GM12891 (cell line): ENCODE data around the gene IFNA16.

Experiments
- POLR2A ChIP-seq: IDR thresholded peaks from 2 replicates; pipeline ENCODE4 v1.6.1; 2011; ENCODE audit warnings: low read depth, low read length, control low read depth
- POLR2AphosphoS5 ChIP-seq: IDR thresholded peaks from 2 replicates; pipeline ENCODE4 v1.6.1; 2011; ENCODE audit warnings: low read depth, low read length, control low read depth
- SPI1 ChIP-seq: IDR thresholded peaks from 2 replicates; pipeline ENCODE4 v1.6.1; 2011; ENCODE audit warnings: low read depth, low read length, control low read depth

DNA sequence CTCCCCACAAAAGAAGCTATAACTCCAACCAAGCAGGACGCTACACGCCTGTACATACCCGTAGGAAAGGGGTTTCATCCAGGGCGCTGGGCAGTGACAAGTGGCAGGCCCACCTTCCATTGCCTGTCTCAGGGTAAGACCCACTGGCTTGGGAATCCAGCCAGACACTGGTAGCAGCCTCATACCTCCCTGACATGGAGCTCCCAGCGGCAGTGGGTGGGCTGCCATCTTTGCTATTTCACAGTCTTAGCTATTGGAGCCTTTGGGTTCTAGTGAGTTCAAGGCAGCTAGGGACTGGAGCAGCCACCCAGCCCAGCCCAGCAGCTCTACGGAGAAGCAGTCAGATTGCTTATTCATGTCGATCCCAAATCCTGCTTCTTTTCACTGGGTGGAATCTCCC is 6.8 kb downstream of the IFNA16 start:
- no peak for TF ChIP-seq POLR2A
- no peak for TF ChIP-seq SPI1
- TF ChIP-seq POLR2AphosphoS5, result no peak
